Bone marrow (tissue), 2 donors: ENCODE results near the gene ZNF616.

ENCODE experiments used
- DNase-seq, 2 donors: peaks; one replicate each; lab custom pipeline; 2025; lab: John Stamatoyannopoulos, UW

Gene ZNF616

GRCh38 chr19:52139252-52140031, at the start of gene ZNF616:
TSS of gene ZNF616 (minus strand) at chr19:52139938. CDS start at chr19:52130512, 9,426 bp downstream.
- peak; percentile 49 to 84 for DNase-seq

- peak in 1 of 2 donors; percentile 94 for DNase-seq
These were observed 49.3 kb upstream of the ZNF616 start for GRCh38 chr19:52188822-52189734.

GRCh38 chr19:52187407-52187806, 47.7 kb upstream of the ZNF616 start:
- no peak for DNase-seq

- no peak for DNase-seq
These were observed 36.8 kb upstream of the ZNF616 start for GRCh38 chr19:52176574-52176973.

GRCh38 chr19:52172347-52172746, 32.6 kb upstream of the ZNF616 start:
- no peak for DNase-seq

GRCh38 chr19:52171321-52172169, 31.8 kb upstream of the ZNF616 start, which contains the start of gene ZNF836:
TSS of gene ZNF836 (minus strand) at chr19:52171621. CDS start at chr19:52168072, 3,549 bp downstream.
- peak; percentile 43 to 59 for DNase-seq

- DNase-seq, result peak in 1 of 2 donors; percentile 10
These were observed 31.2 kb upstream of the ZNF616 start for GRCh38 chr19:52170863-52171320.

- no peak for DNase-seq
These were observed 30.6 kb upstream of the ZNF616 start for GRCh38 chr19:52170304-52170703.

- no peak for DNase-seq
These were observed 16.0 kb upstream of the ZNF616 start for GRCh38 chr19:52155596-52156359.

- DNase-seq, result no peak
These were observed 8.5 kb upstream of the ZNF616 start for GRCh38 chr19:52148256-52148655.

- no peak for DNase-seq
These were observed 2.4 kb upstream of the ZNF616 start for GRCh38 chr19:52142001-52142595.

GRCh38 chr19:52141203-52141602, 1.5 kb upstream of the ZNF616 start:
- DNase-seq, result no peak

DNA sequence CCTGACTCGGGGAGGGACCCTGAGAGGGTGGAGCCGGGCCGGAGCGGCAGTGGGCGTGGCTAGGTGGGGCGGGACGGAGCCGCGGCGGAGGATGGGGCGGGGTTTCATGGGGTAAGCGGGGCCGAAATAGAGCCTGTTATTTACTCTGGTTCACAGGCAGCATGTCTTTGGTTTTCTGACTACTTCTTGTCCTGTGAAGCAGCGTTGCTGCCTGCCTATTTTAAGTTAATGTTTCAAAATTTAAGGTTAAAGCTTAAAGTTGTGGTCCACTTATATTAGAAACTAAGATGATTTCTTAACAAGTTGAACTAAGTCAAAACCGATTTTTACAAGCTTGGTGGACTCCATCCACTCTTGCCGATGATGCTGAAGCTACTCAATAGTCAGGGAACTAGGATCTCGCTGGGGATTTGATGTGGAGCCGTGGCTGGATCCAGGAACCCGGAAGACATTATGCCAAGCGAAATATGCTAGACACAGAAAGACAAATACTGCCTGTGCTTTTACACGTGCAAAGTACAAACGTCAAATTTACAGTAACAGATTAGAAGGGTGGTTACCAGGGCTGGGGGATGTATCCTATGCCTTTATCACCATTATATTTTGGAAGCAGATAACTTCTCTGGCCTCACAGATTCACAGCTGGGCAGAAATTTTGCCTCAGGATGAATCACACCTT, 433 bp upstream of the ZNF616 start:
- DNase-seq, result peak in 1 of 2 donors; percentile 92

DNA sequence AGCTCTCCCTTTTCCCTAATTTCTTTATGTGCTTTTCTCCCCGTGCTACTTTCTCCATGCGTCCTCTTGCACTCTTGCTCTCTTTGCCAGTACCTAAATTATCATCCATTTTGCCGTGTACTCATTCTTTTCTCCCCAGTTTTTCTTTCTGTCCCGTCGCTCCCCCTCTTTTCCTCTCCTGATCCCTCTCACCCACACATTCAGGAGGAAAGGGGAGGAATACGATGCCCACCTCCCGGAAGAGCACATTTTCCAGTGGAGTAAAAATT, 821 bp downstream of the ZNF616 start:
- no peak for DNase-seq

GRCh38 chr19:52138278-52138982, 1.3 kb downstream of the ZNF616 start:
- DNase-seq, result no peak

DNA sequence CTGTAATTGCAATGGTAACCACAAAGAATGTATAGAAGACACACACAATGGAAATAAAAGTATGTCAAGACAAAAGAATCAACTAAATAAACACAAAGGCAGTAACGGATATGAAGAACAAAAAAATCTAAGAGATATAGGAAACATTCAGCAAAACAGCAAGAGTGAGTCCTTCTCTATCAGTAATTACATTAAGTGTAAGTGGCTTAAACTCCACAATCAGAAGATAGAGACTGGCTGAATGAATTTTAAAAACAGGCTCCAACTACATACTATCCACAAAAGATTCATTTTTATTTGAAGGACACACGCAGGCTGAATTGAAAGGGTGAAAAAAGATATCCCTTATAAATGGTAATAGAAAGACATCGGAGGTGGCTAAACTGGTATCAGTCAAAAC, 19.5 kb downstream of the ZNF616 start:
- no peak for DNase-seq

- no peak for DNase-seq
These were observed 24.1 kb downstream of the ZNF616 start for GRCh38 chr19:52115526-52116053.

DNA sequence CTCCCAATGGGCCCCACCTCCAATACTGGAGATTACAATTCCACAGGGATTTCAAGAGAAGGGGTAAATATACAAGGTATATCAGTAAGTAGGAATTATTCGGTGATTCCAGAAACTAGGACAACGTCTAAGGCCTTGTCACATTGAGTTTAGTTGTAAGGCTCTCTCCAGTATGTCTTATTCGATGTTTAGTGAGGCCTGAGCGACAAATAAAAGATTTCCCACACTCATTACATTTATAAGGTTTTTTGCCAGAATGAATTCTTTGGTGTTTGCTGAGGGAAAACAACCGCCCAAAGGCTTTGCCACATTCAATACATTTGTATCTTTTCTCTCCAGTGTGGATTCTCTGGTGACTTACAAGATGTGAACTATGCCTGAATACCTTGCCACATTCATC, 25.0 kb downstream of the ZNF616 start:
- DNase-seq, result no peak

- no peak for DNase-seq
These were observed 27.1 kb downstream of the ZNF616 start for GRCh38 chr19:52112624-52113023.
